GM19372 (cell line): ENCODE results near the gene RBMX2.
A peak's percentile ranks its signal among the peaks of the same experiment; 100 is the strongest.
"Not testable (repeated sequence)": the region's sequence is repeated elsewhere in the genome, so short reads cannot be mapped to it uniquely, and the experiment has no call there.

Source experiments
- ATAC-seq: cut with Tn5 transposase; IDR thresholded peaks from one replicate; pipeline ENCODE4 v1.9.1; 2021; ENCODE audit warnings: mild to moderate bottlenecking, low read depth, moderate library complexity; ENCODE audit not compliant: unreplicated experiment

RBMX2 gene

GRCh38 chrX:130401415-130402207 is at the start of gene RBMX2:
TSS of gene RBMX2 (plus strand) at chrX:130401987. CDS start at chrX:130402033, 46 bp downstream.
- peak; percentile 98 for ATAC-seq

GRCh38 chrX:130352050-130352449 is 49.7 kb upstream of the RBMX2 start:
- ATAC-seq: not testable (repeated sequence)

- ATAC-seq: no peak
Measured at GRCh38 chrX:130376077-130376476, 25.7 kb upstream of the RBMX2 start.

- no peak for ATAC-seq
Measured at GRCh38 chrX:130378024-130378669, 23.6 kb upstream of the RBMX2 start.

- ATAC-seq: no peak
Measured at GRCh38 chrX:130385520-130385919, 16.3 kb upstream of the RBMX2 start, which contains the start of gene GPR119. TSS of gene GPR119 (minus strand) at chrX:130385674. CDS start at chrX:130385447, 227 bp downstream.

GRCh38 chrX:130386408-130386808 is 15.4 kb upstream of the RBMX2 start:
- ATAC-seq: no peak

- no peak for ATAC-seq
Measured at GRCh38 chrX:130393451-130394074, 8.2 kb upstream of the RBMX2 start.

GRCh38 chrX:130395341-130395740 is 6.4 kb upstream of the RBMX2 start:
- no peak for ATAC-seq

- no peak for ATAC-seq
Measured at GRCh38 chrX:130402208-130402684, 459 bp downstream of the RBMX2 start.

- ATAC-seq: no peak
Measured at GRCh38 chrX:130413415-130413814, 11.6 kb downstream of the RBMX2 start.

- ATAC-seq: no peak
Measured at GRCh38 chrX:130414800-130415199, 13.0 kb downstream of the RBMX2 start.

GRCh38 chrX:130415201-130415600 is 13.4 kb downstream of the RBMX2 start:
- ATAC-seq: no peak

GRCh38 chrX:130416785-130417184 is 15.0 kb downstream of the RBMX2 start:
- ATAC-seq: no peak

- no peak for ATAC-seq
Measured at GRCh38 chrX:130418066-130418465, 16.3 kb downstream of the RBMX2 start.

- no peak for ATAC-seq
Measured at GRCh38 chrX:130418740-130419139, 17.0 kb downstream of the RBMX2 start.

GRCh38 chrX:130419263-130419662 is 17.5 kb downstream of the RBMX2 start:
- ATAC-seq: no peak

GRCh38 chrX:130426531-130426930 is 24.7 kb downstream of the RBMX2 start:
- no peak for ATAC-seq

GRCh38 chrX:130429236-130429635 is 27.4 kb downstream of the RBMX2 start:
- not testable (repeated sequence) for ATAC-seq

GRCh38 chrX:130435937-130436336 is 34.1 kb downstream of the RBMX2 start:
- ATAC-seq: no peak

- ATAC-seq: not testable (repeated sequence)
Measured at GRCh38 chrX:130437996-130438395, 36.2 kb downstream of the RBMX2 start.

- ATAC-seq: no peak
Measured at GRCh38 chrX:130443875-130444274, 42.1 kb downstream of the RBMX2 start.
